OCI-LY7 (cell line): ENCODE measurements around the gene MYO9B.

ENCODE experiments used
- EZH2phosphoT487 ChIP-seq: fragments of 200-600 bp; sonication (generic); IDR thresholded peaks from 2 replicates; pipeline ENCODE4 v1.6.1; 2018; ENCODE audit warnings: low read depth, borderline replicate concordance, mild to moderate bottlenecking, mixed run types, antibody characterized with exemption, low read length, moderate library complexity, mixed read lengths
- TF ChIP-seq, protein P1 (sequence below): fragments of 200-600 bp; sonication (generic); conservative IDR thresholded peaks from 2 replicates; pipeline ENCODE4 v1.5.1; 2014; ENCODE audit warnings: mild to moderate bottlenecking, antibody characterized with exemption, low read length, moderate library complexity, mixed read lengths

DNA sequence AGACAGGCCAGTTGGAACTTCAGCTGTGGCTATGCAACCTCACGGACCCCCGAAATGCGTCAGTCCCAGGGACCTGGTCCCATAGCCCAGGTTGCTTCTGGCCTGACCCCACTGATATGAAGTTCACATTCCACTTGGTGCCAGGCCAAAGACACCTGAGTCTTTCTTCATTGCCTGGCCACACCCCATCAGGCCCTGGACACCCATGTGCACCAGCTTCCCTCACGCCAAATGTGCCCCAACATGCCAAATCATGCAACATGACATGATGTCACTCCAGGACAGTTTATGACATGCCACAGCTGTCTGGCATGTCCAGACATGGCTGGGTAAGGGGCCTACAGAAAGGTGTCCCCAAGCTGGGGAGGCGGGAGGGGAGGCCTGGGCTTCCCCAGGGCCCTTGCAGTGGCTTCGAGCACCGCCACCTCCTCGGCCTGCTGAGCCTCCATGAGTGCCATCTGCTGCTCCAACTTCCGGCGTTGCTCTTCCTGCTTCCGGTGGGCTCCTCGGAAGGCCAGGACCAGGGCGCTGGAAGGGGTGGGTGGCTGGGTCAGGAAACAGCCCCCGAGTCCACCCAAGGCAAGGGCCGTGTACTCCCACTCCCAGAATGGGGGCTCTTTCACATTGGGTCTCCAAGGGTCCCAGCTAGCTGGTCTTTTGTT, 174.4 kb downstream of the MYO9B start:
- TF ChIP-seq, protein P1, sequence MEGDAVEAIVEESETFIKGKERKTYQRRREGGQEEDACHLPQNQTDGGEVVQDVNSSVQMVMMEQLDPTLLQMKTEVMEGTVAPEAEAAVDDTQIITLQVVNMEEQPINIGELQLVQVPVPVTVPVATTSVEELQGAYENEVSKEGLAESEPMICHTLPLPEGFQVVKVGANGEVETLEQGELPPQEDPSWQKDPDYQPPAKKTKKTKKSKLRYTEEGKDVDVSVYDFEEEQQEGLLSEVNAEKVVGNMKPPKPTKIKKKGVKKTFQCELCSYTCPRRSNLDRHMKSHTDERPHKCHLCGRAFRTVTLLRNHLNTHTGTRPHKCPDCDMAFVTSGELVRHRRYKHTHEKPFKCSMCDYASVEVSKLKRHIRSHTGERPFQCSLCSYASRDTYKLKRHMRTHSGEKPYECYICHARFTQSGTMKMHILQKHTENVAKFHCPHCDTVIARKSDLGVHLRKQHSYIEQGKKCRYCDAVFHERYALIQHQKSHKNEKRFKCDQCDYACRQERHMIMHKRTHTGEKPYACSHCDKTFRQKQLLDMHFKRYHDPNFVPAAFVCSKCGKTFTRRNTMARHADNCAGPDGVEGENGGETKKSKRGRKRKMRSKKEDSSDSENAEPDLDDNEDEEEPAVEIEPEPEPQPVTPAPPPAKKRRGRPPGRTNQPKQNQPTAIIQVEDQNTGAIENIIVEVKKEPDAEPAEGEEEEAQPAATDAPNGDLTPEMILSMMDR: no peak
- TF ChIP-seq EZH2phosphoT487: no peak
